ENCODE data around the gene IFIT5. TPM values are rescaled to one million over a fixed set of nuclear protein-coding genes. Genes with fewer than 3 reads are reported as not detected.

IFIT5 gene, protein sequence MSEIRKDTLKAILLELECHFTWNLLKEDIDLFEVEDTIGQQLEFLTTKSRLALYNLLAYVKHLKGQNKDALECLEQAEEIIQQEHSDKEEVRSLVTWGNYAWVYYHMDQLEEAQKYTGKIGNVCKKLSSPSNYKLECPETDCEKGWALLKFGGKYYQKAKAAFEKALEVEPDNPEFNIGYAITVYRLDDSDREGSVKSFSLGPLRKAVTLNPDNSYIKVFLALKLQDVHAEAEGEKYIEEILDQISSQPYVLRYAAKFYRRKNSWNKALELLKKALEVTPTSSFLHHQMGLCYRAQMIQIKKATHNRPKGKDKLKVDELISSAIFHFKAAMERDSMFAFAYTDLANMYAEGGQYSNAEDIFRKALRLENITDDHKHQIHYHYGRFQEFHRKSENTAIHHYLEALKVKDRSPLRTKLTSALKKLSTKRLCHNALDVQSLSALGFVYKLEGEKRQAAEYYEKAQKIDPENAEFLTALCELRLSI
- total RNA-seq (2021; fragmentation: NEBNext Ultra II Directional; extraction: Animal tissue kit (Norgen Biotek cat#: 25700)): 10 to 100 TPM; 19.2 to 26.1 (median 22.4) TPM
- long read RNA-seq, full-length matches to known transcripts: 47 of 58 reads
- long read RNA-seq, partial matches to known transcripts: 0 of 58 reads
- long read RNA-seq, other reads (novel, unspliced or antisense): 11 of 58 reads

- peak; percentile 52 for DNase-seq
- H3K27ac Mint-ChIP-seq: peak within 1 kb of the TSS; percentile 96
- H3K9me3 Mint-ChIP-seq: peaks cover 11% of the 10 kb centered on the region
Observed at GRCh38 chr10:89414146-89414878, at the start of gene IFIT5. Gene IFIT5 (plus strand): TSS chr10:89414568. CDS start chr10:89414799, 231 bp downstream.

GRCh38 chr10:89367529-89367928, 46.8 kb upstream of the IFIT5 start:
- TF ChIP-seq, protein P1, sequence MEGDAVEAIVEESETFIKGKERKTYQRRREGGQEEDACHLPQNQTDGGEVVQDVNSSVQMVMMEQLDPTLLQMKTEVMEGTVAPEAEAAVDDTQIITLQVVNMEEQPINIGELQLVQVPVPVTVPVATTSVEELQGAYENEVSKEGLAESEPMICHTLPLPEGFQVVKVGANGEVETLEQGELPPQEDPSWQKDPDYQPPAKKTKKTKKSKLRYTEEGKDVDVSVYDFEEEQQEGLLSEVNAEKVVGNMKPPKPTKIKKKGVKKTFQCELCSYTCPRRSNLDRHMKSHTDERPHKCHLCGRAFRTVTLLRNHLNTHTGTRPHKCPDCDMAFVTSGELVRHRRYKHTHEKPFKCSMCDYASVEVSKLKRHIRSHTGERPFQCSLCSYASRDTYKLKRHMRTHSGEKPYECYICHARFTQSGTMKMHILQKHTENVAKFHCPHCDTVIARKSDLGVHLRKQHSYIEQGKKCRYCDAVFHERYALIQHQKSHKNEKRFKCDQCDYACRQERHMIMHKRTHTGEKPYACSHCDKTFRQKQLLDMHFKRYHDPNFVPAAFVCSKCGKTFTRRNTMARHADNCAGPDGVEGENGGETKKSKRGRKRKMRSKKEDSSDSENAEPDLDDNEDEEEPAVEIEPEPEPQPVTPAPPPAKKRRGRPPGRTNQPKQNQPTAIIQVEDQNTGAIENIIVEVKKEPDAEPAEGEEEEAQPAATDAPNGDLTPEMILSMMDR (IDR thresholded peaks at IDR 0.05): no peak
- Mint-ChIP-seq H3K4me3 (no peak overlapping the region), H3K27me3 (ENCODE audit: insufficient read depth) (peaks cover 2% of the 10 kb centered on the region; the same call in 1 of the 2 replicates), H3K4me1 (ENCODE audit: low read depth) (peaks cover 44% of the 10 kb centered on the region), H3K36me3 (ENCODE audit: low read depth) (no peaks in the 10 kb centered on the region), H3K27ac (no peak overlapping the region), H3K9me3 (peaks cover 6% of the 10 kb centered on the region; the same call in 1 of the 2 replicates)
- DNase-seq: no peak

More at GRCh38 chr10:89414146-89414878, at the start of gene IFIT5:
- peaks cover 23% of the 10 kb centered on the region for H3K36me3 Mint-ChIP-seq (ENCODE audit: low read depth)
- no peaks in the 10 kb centered on the region for H3K27me3 Mint-ChIP-seq (ENCODE audit: insufficient read depth)
- H3K4me3 Mint-ChIP-seq: peak within 1 kb of the TSS; percentile 94
- TF ChIP-seq, protein P1 (IDR thresholded peaks at IDR 0.05): no peak; the same call in 1 of the 2 replicates
- peaks cover 43% of the 10 kb centered on the region for H3K4me1 Mint-ChIP-seq (ENCODE audit: low read depth)

- DNase-seq: no peak
- TF ChIP-seq, protein P1 (IDR thresholded peaks at IDR 0.05): no peak
- H3K36me3 Mint-ChIP-seq (ENCODE audit: low read depth): no peaks in the 10 kb centered on the region
- H3K4me3 Mint-ChIP-seq: no peak overlapping the region
- peaks cover 2% of the 10 kb centered on the region; the same call in 1 of the 2 replicates for H3K27me3 Mint-ChIP-seq (ENCODE audit: insufficient read depth)
- peaks cover 48% of the 10 kb centered on the region for H3K4me1 Mint-ChIP-seq (ENCODE audit: low read depth)
- H3K27ac Mint-ChIP-seq: no peak overlapping the region
- peaks cover 6% of the 10 kb centered on the region; the same call in 1 of the 2 replicates for H3K9me3 Mint-ChIP-seq
Observed at GRCh38 chr10:89368129-89368528, 46.2 kb upstream of the IFIT5 start.

DNA sequence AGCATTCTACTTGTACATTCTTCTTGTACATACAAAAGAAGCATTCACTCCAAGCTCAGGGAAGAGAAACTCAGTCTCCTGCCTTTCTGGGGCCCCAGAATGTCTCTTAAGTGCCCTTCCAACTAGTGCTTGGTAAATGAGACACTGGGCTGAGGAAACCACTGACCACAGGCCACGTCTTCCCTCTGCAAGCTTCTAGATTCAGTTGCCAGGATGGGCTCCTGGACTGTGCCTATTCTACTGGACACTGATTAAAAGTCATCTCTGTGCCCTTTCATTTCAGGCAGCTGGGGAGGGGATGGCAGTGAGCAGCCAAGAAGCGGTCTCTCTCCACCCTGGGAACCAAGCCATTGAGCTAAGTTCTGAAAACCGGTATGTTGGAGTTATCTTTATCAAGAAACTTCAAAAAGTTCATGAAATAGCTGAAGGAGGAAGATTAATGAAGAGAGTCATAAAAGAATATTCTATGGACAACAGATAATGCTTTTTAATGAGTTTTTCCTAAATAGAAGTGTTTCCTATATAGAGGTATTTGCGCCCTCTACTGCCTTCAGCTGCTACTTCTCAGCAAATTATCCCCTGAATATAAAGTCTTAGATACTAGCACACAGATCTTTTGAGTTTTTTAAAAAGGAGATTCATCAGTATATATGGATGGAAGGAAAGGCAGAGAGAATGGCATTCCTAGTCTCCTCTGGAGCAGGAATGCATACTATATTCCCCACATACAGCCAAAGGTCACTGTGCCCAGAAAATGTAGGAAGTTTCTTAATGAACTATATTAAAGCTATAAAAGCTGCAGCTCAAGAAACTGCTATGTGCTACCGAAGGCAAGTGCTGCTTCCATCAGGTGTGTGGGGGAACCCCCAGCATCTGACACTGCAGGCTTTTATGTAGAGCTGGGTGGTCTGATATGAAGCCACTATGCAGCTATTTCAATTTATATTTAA, 44.9 kb upstream of the IFIT5 start:
- Mint-ChIP-seq H3K27me3 (ENCODE audit: insufficient read depth) (no peaks in the 10 kb centered on the region), H3K9me3 (peaks cover 6% of the 10 kb centered on the region; the same call in 1 of the 2 replicates), H3K4me1 (ENCODE audit: low read depth) (peaks cover 61% of the 10 kb centered on the region), H3K36me3 (ENCODE audit: low read depth) (no peaks in the 10 kb centered on the region), H3K27ac (peak overlapping the region; percentile 63), H3K4me3 (no peak overlapping the region)
- no peak for DNase-seq
- TF ChIP-seq, protein P1 (IDR thresholded peaks at IDR 0.05): peak; percentile 83

Data from HFFc6 (cell line).